ENCODE data around the gene CDC45.
"Not testable (repeated sequence)": the region's sequence is repeated elsewhere in the genome, so short reads cannot be mapped to it uniquely, and the experiment has no call there.

The CDC45 gene

DNA sequence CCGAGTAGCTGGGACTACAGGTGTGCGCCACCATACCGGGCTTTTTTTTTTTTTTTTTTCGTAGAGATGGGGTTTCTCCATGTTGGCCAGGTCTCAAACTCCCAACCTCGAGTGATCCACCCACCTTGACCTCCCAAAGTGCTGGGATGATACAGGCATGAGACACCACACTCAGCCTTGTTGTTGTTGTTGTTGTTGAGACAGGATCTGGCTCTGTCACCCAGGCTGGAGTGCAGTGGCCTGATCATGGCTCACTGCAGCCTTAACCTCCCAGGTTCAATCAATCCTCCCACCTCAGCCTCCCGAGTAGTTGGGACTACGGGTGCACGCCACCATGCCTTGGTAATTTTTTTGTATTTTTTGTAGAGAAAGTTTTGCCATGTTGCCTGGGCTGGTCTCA lies 67.9 kb downstream of the CDC45 start:
- DNase-seq (ENCODE audit: low read depth), result no peak
- Histone ChIP-seq H3K27me3 (replicated peaks; ENCODE audit: control insufficient read depth, insufficient read depth, low read length) (peaks cover 30% of the 10 kb centered on the region), H3K9ac (ENCODE audit: low read length) (no peak overlapping the region), H3K4me1 (ENCODE audit: control insufficient read depth, insufficient read depth, low read length) (no peaks in the 10 kb centered on the region), H3K36me3 (ENCODE audit: control insufficient read depth, insufficient read depth, low read length, severe bottlenecking) (no peaks in the 10 kb centered on the region), H3K4me3 (ENCODE audit: low read length) (no peak overlapping the region), H3K9me3 (ENCODE audit: control insufficient read depth, low read length) (peaks cover 4% of the 10 kb centered on the region)

GRCh38 chr22:19548427-19548826 lies 68.7 kb downstream of the CDC45 start:
- not testable (repeated sequence) for H3K9ac ChIP-seq (ENCODE audit: low read length); H3K4me3 ChIP-seq (ENCODE audit: low read length); H3K9me3 ChIP-seq (ENCODE audit: control insufficient read depth, low read length); H3K4me1 ChIP-seq (ENCODE audit: control insufficient read depth, insufficient read depth, low read length); DNase-seq (ENCODE audit: low read depth); H3K36me3 ChIP-seq (ENCODE audit: control insufficient read depth, insufficient read depth, low read length, severe bottlenecking)
- H3K27me3 ChIP-seq (replicated peaks; ENCODE audit: control insufficient read depth, insufficient read depth, low read length), result peaks cover 30% of the 10 kb centered on the region

DNA sequence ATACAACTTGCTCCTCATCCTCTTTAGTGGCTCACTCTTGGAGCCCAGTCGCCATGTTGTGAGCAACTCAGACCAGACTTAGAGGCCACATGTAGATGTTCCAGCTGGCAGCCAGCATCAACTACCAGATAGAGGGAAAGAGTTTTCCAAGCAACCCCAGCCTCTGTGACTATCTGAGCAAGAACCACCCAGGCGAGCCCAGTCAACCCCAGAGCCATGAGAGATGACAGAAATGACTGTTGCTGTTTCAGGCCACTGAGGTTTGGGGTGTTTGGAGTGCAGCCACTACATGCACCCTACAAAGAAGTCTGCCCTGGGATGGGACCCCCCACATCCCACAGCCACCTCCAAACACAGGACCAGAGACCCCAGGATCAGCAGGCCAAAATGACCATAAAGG lies 69.2 kb downstream of the CDC45 start:
- no peaks in the 10 kb centered on the region for H3K4me1 ChIP-seq (ENCODE audit: control insufficient read depth, insufficient read depth, low read length)
- no peaks in the 10 kb centered on the region for H3K36me3 ChIP-seq (ENCODE audit: control insufficient read depth, insufficient read depth, low read length, severe bottlenecking)
- DNase-seq (ENCODE audit: low read depth), result no peak
- H3K27me3 ChIP-seq (replicated peaks; ENCODE audit: control insufficient read depth, insufficient read depth, low read length), result peaks cover 27% of the 10 kb centered on the region
- peaks cover 10% of the 10 kb centered on the region for H3K9me3 ChIP-seq (ENCODE audit: control insufficient read depth, low read length)
- no peak overlapping the region for H3K4me3 ChIP-seq (ENCODE audit: low read length)
- H3K9ac ChIP-seq (ENCODE audit: low read length), result no peak overlapping the region

GRCh38 chr22:19549428-19549827 lies 69.7 kb downstream of the CDC45 start:
- peaks cover 22% of the 10 kb centered on the region for H3K27me3 ChIP-seq (replicated peaks; ENCODE audit: control insufficient read depth, insufficient read depth, low read length)
- H3K4me1 ChIP-seq (ENCODE audit: control insufficient read depth, insufficient read depth, low read length), result no peaks in the 10 kb centered on the region
- no peak overlapping the region for H3K9ac ChIP-seq (ENCODE audit: low read length)
- peaks cover 10% of the 10 kb centered on the region for H3K9me3 ChIP-seq (ENCODE audit: control insufficient read depth, low read length)
- no peaks in the 10 kb centered on the region for H3K36me3 ChIP-seq (ENCODE audit: control insufficient read depth, insufficient read depth, low read length, severe bottlenecking)
- DNase-seq (ENCODE audit: low read depth), result no peak
- H3K4me3 ChIP-seq (ENCODE audit: low read length), result no peak overlapping the region

- Histone ChIP-seq H3K36me3 (ENCODE audit: control insufficient read depth, insufficient read depth, low read length, severe bottlenecking) (no peaks in the 10 kb centered on the region), H3K9ac (ENCODE audit: low read length) (no peak overlapping the region), H3K9me3 (ENCODE audit: control insufficient read depth, low read length) (peaks cover 10% of the 10 kb centered on the region), H3K27me3 (replicated peaks; ENCODE audit: control insufficient read depth, insufficient read depth, low read length) (peaks cover 18% of the 10 kb centered on the region), H3K4me1 (ENCODE audit: control insufficient read depth, insufficient read depth, low read length) (no peaks in the 10 kb centered on the region), H3K4me3 (ENCODE audit: low read length) (no peak overlapping the region)
- no peak for DNase-seq (ENCODE audit: low read depth)
Observed at GRCh38 chr22:19550382-19550781, 70.7 kb downstream of the CDC45 start.

- peaks cover 28% of the 10 kb centered on the region for H3K27me3 ChIP-seq (replicated peaks; ENCODE audit: control insufficient read depth, insufficient read depth, low read length)
- no peaks in the 10 kb centered on the region for H3K36me3 ChIP-seq (ENCODE audit: control insufficient read depth, insufficient read depth, low read length, severe bottlenecking)
- no peak overlapping the region for H3K9ac ChIP-seq (ENCODE audit: low read length)
- H3K4me1 ChIP-seq (ENCODE audit: control insufficient read depth, insufficient read depth, low read length), result no peaks in the 10 kb centered on the region
- H3K9me3 ChIP-seq (ENCODE audit: control insufficient read depth, low read length), result peaks cover 10% of the 10 kb centered on the region
- DNase-seq (ENCODE audit: low read depth), result no peak
- no peak overlapping the region for H3K4me3 ChIP-seq (ENCODE audit: low read length)
Observed at GRCh38 chr22:19553201-19553600, 73.5 kb downstream of the CDC45 start.

- peaks cover 30% of the 10 kb centered on the region for H3K27me3 ChIP-seq (replicated peaks; ENCODE audit: control insufficient read depth, insufficient read depth, low read length)
- no peak overlapping the region for H3K9ac ChIP-seq (ENCODE audit: low read length)
- DNase-seq (ENCODE audit: low read depth), result peak; percentile 38
- peaks cover 10% of the 10 kb centered on the region for H3K9me3 ChIP-seq (ENCODE audit: control insufficient read depth, low read length)
- no peaks in the 10 kb centered on the region for H3K36me3 ChIP-seq (ENCODE audit: control insufficient read depth, insufficient read depth, low read length, severe bottlenecking)
- H3K4me3 ChIP-seq (ENCODE audit: low read length), result no peak overlapping the region
- H3K4me1 ChIP-seq (ENCODE audit: control insufficient read depth, insufficient read depth, low read length), result no peaks in the 10 kb centered on the region
Observed at GRCh38 chr22:19554834-19555404, 75.2 kb downstream of the CDC45 start.

GRCh38 chr22:19555651-19556050 lies 75.9 kb downstream of the CDC45 start:
- Histone ChIP-seq H3K9ac (ENCODE audit: low read length) (no peak overlapping the region), H3K4me3 (ENCODE audit: low read length) (no peak overlapping the region), H3K4me1 (ENCODE audit: control insufficient read depth, insufficient read depth, low read length) (no peaks in the 10 kb centered on the region), H3K36me3 (ENCODE audit: control insufficient read depth, insufficient read depth, low read length, severe bottlenecking) (no peaks in the 10 kb centered on the region), H3K27me3 (replicated peaks; ENCODE audit: control insufficient read depth, insufficient read depth, low read length) (peaks cover 30% of the 10 kb centered on the region), H3K9me3 (ENCODE audit: control insufficient read depth, low read length) (peaks cover 10% of the 10 kb centered on the region)
- DNase-seq (ENCODE audit: low read depth), result no peak

DNA sequence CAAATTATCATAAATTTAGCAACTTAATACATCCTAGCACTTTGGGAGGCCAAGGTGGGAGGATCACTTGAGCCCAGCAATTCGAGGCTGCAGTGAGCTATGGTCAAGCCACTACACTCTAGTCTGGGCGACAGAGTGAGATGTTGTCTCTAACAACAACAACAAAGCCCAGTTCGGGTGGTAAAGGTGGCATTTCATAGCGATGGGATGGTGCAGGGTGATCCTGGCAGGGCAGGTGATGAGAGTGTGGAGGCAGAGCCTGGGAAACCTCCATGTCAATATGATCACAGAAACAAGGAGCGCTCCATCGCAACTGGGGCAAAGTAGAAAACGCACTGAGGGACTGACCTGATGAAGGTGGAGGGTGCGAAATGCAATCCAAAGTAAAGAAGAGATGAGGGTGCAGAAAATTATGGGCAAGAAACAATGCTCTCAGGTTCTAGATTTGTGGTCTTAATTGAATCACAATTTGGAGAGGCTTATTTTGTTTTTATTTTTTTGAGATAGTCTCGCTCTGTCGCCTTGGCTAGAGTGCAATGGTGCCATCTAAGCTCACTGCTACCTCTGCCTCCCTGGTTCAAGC lies 77.3 kb downstream of the CDC45 start:
- no peak overlapping the region for H3K4me3 ChIP-seq (ENCODE audit: low read length)
- no peaks in the 10 kb centered on the region for H3K36me3 ChIP-seq (ENCODE audit: control insufficient read depth, insufficient read depth, low read length, severe bottlenecking)
- no peak for DNase-seq (ENCODE audit: low read depth)

GRCh38 chr22:19559324-19559811 lies 79.6 kb downstream of the CDC45 start:
- Histone ChIP-seq H3K4me3 (ENCODE audit: low read length) (no peak overlapping the region), H3K36me3 (ENCODE audit: control insufficient read depth, insufficient read depth, low read length, severe bottlenecking) (no peaks in the 10 kb centered on the region), H3K9ac (ENCODE audit: low read length) (no peak overlapping the region), H3K4me1 (ENCODE audit: control insufficient read depth, insufficient read depth, low read length) (no peaks in the 10 kb centered on the region), H3K9me3 (ENCODE audit: control insufficient read depth, low read length) (peaks cover 3% of the 10 kb centered on the region), H3K27me3 (replicated peaks; ENCODE audit: control insufficient read depth, insufficient read depth, low read length) (peaks cover 24% of the 10 kb centered on the region)
- DNase-seq (ENCODE audit: low read depth), result no peak

More for the DNA sequence above, 77.3 kb downstream of the CDC45 start:
- Histone ChIP-seq H3K4me1 (ENCODE audit: control insufficient read depth, insufficient read depth, low read length) (no peaks in the 10 kb centered on the region), H3K9ac (ENCODE audit: low read length) (no peak overlapping the region), H3K9me3 (ENCODE audit: control insufficient read depth, low read length) (peaks cover 7% of the 10 kb centered on the region), H3K27me3 (replicated peaks; ENCODE audit: control insufficient read depth, insufficient read depth, low read length) (peaks cover 24% of the 10 kb centered on the region)

DNA sequence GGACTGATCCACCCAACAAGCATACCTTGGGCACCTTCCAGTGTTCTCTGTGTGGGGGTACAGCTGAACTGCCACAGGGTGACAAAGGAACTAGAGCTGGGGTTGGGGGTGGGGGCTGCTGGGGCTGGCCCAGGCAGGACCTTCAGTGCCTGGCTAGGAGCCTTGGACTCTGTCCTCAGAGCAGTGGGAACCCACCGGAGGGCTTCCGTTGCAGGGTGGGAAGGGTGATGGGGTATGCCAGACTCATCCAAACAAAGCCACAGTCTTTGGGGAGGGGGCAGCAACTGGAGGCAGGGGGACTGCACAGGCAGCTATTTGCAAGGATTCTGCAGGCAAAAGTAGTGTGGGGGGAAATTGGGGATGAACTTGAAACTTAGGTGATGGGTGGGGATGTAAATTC lies 80.2 kb downstream of the CDC45 start:
- peaks cover 6% of the 10 kb centered on the region for H3K9me3 ChIP-seq (ENCODE audit: control insufficient read depth, low read length)
- DNase-seq (ENCODE audit: low read depth), result no peak
- no peak overlapping the region for H3K9ac ChIP-seq (ENCODE audit: low read length)
- no peaks in the 10 kb centered on the region for H3K36me3 ChIP-seq (ENCODE audit: control insufficient read depth, insufficient read depth, low read length, severe bottlenecking)
- no peak overlapping the region for H3K4me3 ChIP-seq (ENCODE audit: low read length)
- no peaks in the 10 kb centered on the region for H3K4me1 ChIP-seq (ENCODE audit: control insufficient read depth, insufficient read depth, low read length)
- peaks cover 26% of the 10 kb centered on the region for H3K27me3 ChIP-seq (replicated peaks; ENCODE audit: control insufficient read depth, insufficient read depth, low read length)
